OCI-LY3 (cell line): Measurements from ENCODE around the gene SNX25.

Experiments used
- EZH2phosphoT487 ChIP-seq: fragments of 200-600 bp; shearing (Covaris generic); IDR thresholded peaks from 2 replicates; pipeline ENCODE4 v1.6.1; 2018; ENCODE audit warnings: antibody characterized with exemption, mixed run types, low read depth
- TF ChIP-seq, protein P1 (sequence below): fragments of 200-600, 300-600 bp; sonication (generic); IDR thresholded peaks from 2 replicates; pipeline ENCODE4 v1.5.1; 2014; ENCODE audit warnings: antibody characterized with exemption, low read length, low read depth

DNA sequence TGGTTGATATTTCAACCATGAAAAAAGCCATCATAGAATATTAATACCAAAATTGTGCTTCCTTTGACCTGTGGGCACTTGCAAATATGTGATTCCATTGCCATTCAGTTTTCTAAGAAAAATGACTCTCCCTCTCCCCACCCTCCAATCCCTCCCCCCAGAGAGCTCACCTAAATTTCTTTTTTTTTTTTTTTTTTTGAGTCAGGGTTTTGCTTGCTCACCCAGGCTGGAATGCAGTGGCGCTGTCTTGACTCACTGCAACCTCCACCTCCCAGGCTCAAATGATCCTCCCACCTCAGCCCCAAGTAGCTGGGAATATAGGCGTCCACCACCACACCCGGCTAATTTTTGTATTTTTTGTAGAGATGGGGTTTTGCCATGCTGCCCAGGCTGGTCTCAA lies 47.0 kb downstream of the SNX25 start:
- TF ChIP-seq, protein P1, sequence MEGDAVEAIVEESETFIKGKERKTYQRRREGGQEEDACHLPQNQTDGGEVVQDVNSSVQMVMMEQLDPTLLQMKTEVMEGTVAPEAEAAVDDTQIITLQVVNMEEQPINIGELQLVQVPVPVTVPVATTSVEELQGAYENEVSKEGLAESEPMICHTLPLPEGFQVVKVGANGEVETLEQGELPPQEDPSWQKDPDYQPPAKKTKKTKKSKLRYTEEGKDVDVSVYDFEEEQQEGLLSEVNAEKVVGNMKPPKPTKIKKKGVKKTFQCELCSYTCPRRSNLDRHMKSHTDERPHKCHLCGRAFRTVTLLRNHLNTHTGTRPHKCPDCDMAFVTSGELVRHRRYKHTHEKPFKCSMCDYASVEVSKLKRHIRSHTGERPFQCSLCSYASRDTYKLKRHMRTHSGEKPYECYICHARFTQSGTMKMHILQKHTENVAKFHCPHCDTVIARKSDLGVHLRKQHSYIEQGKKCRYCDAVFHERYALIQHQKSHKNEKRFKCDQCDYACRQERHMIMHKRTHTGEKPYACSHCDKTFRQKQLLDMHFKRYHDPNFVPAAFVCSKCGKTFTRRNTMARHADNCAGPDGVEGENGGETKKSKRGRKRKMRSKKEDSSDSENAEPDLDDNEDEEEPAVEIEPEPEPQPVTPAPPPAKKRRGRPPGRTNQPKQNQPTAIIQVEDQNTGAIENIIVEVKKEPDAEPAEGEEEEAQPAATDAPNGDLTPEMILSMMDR, result no peak
- no peak for TF ChIP-seq EZH2phosphoT487
